Hematopoietic multipotent progenitor cell treated with erythropoietin and hydrocortisone succinate and interleukin-3 and kit ligand, for 6 days (in vitro differentiated cells): ENCODE data around the gene MXRA8.
A peak's percentile ranks its signal among the peaks of the same experiment; 100 is the strongest.
"Not testable (repeated sequence)": the region's sequence is repeated elsewhere in the genome, so short reads cannot be mapped to it uniquely, and the experiment has no call there.

Source experiments
- DNase-seq: peaks from one replicate; pipeline ENCODE4 v3.0.0-alpha.2; 2015

Gene MXRA8

GRCh38 chr1:1318777-1319645 is 39.3 kb downstream of the MXRA8 start:
- no peak for DNase-seq

- peak; percentile 42 for DNase-seq
These were observed 40.2 kb downstream of the MXRA8 start for GRCh38 chr1:1318131-1318652.

DNA sequence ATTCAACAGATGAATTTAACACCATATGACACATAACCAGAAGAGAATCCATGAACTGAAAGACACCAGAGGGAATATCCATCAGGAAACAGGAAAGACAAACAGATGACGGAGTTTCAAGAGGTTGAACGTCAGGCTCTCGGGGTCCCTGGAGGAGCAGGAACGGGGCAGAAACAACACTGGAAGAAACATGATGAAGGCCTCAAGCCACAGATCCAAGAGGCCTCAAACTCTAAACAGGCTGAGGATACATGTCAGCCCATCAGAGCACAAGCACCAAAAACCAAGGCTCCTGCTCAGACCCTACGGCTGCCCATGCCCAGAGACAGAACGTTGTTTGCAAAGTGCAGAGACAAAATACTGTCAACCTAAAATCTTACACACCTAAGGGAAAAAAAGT is 40.9 kb downstream of the MXRA8 start:
- DNase-seq, result no peak

DNA sequence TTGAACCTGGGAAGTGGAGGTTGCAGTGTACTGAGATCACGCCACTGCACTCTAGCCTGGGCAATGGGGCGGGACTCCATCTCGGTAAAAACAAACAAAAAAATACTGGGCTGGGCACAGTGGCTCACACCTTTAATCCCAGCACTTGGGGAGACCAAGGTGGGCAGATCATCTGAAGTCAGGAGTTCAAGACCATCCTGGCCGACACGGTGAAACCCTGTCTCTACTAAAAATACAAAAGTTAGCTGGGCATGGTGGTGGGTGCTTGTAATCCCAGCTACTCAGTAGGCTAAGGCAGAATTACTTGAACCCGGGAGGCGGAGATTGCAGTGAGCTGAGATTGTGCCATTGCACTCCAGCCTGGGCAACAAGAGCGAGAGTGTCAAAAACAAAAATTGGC is 42.2 kb downstream of the MXRA8 start:
- not testable (repeated sequence) for DNase-seq

GRCh38 chr1:1315435-1315954 is 42.9 kb downstream of the MXRA8 start:
- DNase-seq, result no peak

- no peak for DNase-seq
These were observed 43.5 kb downstream of the MXRA8 start for GRCh38 chr1:1314678-1315335.

- no peak for DNase-seq
These were observed 44.1 kb downstream of the MXRA8 start for GRCh38 chr1:1314237-1314586.

GRCh38 chr1:1313500-1314236 is 44.7 kb downstream of the MXRA8 start:
- DNase-seq, result no peak

- DNase-seq, result no peak
These were observed 45.7 kb downstream of the MXRA8 start for GRCh38 chr1:1312450-1313314.

DNA sequence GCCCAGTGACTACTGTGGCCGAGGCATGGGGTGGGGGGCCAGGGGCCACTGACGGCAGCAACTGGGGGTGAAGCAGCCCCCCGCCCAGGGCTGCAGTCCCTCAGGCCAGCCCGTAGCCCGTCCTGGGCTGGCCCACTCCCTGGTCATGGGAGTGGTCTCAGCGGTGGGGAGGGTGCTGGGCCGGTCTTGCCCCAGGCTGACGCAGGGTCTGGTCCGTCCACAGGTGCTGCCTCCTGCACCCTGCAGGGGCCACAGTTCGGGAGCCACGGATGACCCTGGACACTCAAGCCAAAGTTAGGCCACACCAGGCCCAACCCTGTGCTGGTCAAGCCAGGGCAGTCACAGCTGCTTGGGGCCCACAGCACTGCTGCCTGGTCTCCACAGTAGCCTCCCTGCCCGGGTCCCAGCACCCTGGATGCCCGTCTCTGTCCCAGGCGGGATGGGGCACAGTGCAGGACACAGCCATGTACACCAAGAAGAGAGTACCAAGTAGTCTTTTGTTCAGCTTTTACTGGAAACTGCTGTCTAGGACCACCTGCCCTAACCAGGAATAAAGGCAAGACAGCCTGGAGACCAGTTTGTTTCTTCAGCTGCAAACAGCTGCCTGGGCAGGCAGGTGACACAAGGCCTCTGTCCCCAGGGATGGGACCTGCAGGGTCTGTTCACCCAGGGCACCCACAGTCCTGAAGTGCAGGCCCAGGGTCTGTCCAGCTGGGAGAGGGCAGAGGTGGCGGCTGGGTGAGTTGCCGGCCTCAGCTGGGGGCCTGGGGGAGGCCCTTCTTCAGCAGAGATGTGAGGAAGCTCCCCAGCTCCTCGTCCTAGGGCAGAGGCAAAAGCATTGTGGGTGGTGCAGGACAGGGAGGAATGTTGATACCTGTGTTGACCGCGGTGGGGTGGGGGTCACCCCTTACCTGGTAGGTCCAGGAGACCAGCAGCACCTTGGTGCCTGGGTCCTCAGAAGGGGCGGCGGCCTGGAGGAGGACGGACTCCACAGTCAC is 46.9 kb downstream of the MXRA8 start:
- no peak for DNase-seq

DNA sequence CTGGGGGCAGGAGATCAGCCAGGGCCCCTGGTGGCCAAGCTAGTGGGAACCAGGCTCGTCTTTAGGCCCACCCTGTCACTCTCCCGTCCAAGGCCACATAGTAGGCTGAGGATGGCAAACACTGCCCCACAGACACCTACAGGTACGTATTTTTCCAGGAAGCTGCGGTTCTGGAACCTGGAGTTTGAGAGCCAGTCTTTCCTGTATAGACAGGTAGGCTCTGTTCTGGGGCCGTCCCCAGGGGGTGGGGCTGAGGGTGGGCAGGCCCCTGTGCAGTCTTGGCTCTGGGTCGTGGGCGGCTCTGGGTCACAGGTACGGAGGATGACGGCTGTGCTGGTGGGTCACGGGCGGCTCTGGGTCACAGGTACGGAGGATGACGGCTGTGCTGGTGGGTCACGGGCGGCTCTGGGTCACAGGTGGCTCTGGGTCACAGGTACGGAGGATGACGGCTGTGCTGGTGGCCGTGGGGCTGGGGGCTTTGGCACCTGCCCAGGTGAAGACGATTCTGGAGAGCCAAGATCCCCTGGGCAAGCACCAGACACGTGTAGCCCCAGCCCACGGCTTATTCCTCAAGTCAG is 47.8 kb downstream of the MXRA8 start:
- no peak for DNase-seq

- no peak for DNase-seq
These were observed 48.3 kb downstream of the MXRA8 start for GRCh38 chr1:1310109-1310385.

DNA sequence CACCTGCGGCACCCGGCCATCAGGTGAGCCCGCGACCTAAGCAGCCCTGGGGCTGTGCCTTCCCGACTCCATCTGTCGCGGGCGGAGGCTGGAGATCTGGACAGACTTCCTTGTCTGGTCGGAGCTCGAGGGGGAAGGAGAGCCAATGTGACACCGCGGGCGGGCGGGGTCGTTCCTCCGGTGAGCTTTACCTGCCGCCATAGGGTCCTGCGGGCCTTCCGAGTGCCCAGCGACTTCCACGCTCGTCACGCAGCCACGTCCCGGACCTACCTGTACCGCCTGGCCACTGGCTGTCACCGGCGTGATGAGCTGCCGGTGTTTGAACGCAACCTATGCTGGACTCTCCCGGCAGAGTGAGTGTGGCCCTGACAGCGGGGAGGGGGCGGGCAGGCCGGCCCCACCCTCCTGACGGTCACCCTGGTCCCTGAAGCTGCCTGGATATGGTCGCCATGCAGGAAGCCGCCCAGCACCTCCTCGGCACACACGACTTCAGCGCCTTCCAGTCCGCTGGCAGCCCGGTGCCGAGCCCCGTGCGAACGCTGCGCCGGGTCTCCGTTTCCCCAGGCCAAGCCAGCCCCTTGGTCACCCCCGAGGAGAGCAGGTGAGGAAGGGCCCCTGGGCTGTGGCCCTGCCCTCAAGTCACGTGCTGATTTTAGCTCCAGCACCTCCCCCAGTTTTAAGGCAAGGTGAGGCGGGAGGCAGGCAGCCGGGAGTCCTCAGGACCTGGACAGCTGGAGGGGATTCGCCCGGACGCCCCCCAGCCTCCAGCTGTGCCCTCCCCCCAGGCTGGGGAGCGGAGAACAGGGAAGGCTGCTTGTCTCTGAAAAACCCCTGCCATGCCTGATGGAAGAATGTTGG is 48.9 kb downstream of the MXRA8 start:
- DNase-seq, result peak; percentile 54

DNA sequence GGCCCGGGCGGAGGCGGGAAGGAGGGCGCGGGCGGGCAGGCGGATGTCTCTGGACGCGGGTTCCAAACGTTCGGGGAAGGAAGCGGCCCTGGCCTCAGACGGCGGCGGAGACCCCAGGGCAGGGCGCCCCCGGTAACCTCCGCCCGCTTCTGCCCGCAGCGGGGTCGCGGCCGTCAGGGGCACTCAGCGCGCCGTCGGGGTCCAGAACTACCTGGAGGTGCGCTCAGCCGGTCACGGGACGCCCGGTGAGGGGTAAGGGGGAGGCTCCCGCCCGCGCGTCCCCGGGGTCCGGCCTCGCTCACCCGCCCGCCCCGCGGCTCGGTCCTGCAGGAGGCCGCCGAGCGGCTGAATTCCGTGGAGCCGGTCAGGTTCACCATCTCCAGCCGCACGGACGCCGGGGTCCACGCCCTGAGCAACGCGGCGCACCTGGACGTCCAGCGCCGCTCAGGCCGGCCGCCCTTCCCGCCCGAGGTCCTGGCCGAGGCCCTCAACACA is 49.6 kb downstream of the MXRA8 start:
- no peak for DNase-seq

DNA sequence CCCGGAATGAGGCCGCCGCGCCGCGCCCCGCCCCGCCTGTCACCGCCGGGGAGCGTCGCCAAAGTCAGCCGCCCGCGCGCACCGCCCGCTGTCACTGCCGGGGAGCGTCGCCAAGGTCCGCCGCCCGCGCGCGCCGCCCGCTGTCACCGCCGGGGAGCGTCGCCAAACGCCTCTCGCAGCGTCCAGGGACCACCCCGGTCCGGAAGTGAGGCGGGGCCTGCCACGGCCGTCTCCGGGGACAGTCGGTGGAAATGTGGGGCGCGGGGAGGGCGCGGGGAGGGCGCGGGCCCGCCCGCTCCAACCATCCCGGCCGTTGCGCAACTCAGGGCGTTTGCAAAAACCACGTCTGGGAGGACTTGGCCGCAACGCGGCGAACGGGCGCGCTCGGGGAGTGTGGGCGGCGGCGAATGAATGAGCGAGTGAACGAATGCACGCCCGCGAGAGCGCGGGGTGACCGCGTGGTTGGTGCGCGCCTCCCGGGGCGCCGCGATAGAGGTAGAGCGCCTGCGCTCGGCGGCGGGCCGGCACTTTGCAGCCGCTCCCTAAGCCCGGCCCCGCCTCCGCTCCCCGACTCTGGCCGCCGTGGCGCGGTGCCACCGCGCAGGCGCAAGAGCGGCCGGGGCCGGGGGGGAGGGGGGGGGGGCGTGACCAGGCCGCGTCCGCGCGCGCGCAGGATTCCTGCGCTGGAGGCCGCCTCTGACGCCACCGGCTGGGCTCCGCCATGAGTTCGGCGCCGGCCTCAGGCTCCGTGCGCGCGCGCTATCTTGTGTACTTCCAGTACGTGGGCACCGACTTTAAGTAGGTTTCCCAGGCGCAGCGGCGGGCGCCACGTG is 50.2 kb downstream of the MXRA8 start, which contains the start of the genes ACAP3 and PUSL1:
Gene ACAP3, minus strand, starts transcription at position 8 of the 833 bp plus-strand sequence. CDS start 115 bp downstream, outside the sequence.
Gene PUSL1, plus strand, starts transcription at position 675 of the 833 bp plus-strand sequence. Its CDS starts 47 bp downstream, at position 722.
- peak; percentile 96 for DNase-seq

- DNase-seq, result no peak
These were observed 51.0 kb downstream of the MXRA8 start for GRCh38 chr1:1307261-1307922.

GRCh38 chr1:1306661-1307260 is 51.6 kb downstream of the MXRA8 start:
- no peak for DNase-seq
